K562 (cell line): ENCODE results near the gene FANCD2OS.

Experiments
- NCOA6 ChIP-seq: fragments of 450-650 bp; IDR thresholded peaks from 2 replicates; pipeline ENCODE4 v1.6.1; 2017; ENCODE audit warnings: mild to moderate bottlenecking
- ZFP91 ChIP-seq: sonication (generic); formaldehyde crosslinking; IDR thresholded peaks from 2 replicates; pipeline ENCODE4 v1.8.0; 2022; ENCODE audit warnings: mild to moderate bottlenecking, missing genetic modification reagents

- TF ChIP-seq ZFP91 (CRISPR knock-in tag) (no peak), NCOA6 (no peak)
Observed at GRCh38 chr3:10157031-10157430, 49.0 kb upstream of the FANCD2OS start.
